OCI-M2 (cell line): ENCODE measurements around the gene CALM3.

Experiments
- DNase-seq: peaks from one replicate; lab custom pipeline; 2025; ENCODE audit not compliant: unreplicated experiment; lab: John Stamatoyannopoulos, UW

Gene CALM3

GRCh38 chr19:46634656-46635218 lies 33.6 kb downstream of the CALM3 start:
- no peak for DNase-seq

GRCh38 chr19:46635920-46636761 lies 35.0 kb downstream of the CALM3 start, which contains the start of gene GNG8:
Gene GNG8 (minus strand): TSS chr19:46636202. CDS start chr19:46634682, 1,520 bp downstream.
- no peak for DNase-seq

GRCh38 chr19:46637224-46637623 lies 36.1 kb downstream of the CALM3 start:
- DNase-seq = no peak

- DNase-seq = no peak
Measured at GRCh38 chr19:46639358-46640182, 38.4 kb downstream of the CALM3 start.

- DNase-seq = no peak
Measured at GRCh38 chr19:46640656-46641055, 39.5 kb downstream of the CALM3 start.

GRCh38 chr19:46644720-46645119 lies 43.6 kb downstream of the CALM3 start:
- no peak for DNase-seq

- no peak for DNase-seq
Measured at GRCh38 chr19:46646402-46646801, 45.3 kb downstream of the CALM3 start.

GRCh38 chr19:46648060-46648960 lies 47.2 kb downstream of the CALM3 start:
- no peak for DNase-seq

- no peak for DNase-seq
Measured at GRCh38 chr19:46648961-46649960, 48.1 kb downstream of the CALM3 start.

- no peak for DNase-seq
Measured at GRCh38 chr19:46650445-46650844, 49.3 kb downstream of the CALM3 start.

GRCh38 chr19:46654621-46655152 lies 53.6 kb downstream of the CALM3 start:
- DNase-seq = no peak

GRCh38 chr19:46656541-46656940 lies 55.4 kb downstream of the CALM3 start:
- no peak for DNase-seq

GRCh38 chr19:46659151-46660007 lies 58.2 kb downstream of the CALM3 start:
- no peak for DNase-seq

- DNase-seq = no peak
Measured at GRCh38 chr19:46660008-46660517, 58.9 kb downstream of the CALM3 start.
